PC-3 (cell line): ENCODE data around the gene DOCK1. TPM values are rescaled to one million over a fixed set of nuclear protein-coding genes. Genes with fewer than 3 reads are reported as not detected.

ENCODE experiments used
- ATAC-seq: fragments of 200-7000 bp; cut with Tn5 transposase; 2 replicates; pipeline ENCODE4 v1.9.1; 2020; ENCODE audit warnings: mild to moderate bottlenecking, moderate library complexity
- BruUV-seq: library from RNA; stranded (reverse); fragments of 400-500 nt; replicated peaks from 2 replicates; lab custom pipeline; 2021; lab: Mats Ljungman, UMichigan
- CTCF ChIA-PET: fragments of 300-600 bp; sonication (Branson Sonifier 250); formaldehyde crosslinking; loops from one replicate; lab custom pipeline; 2022; ENCODE audit warnings: antibody characterized with exemption; lab: Charles Lee
- POLR2A ChIA-PET: fragments of 300-600 bp; sonication (Branson Sonifier 250); formaldehyde crosslinking; loops from one replicate; lab custom pipeline; 2022; ENCODE audit warnings: antibody characterized with exemption; ENCODE audit not compliant: unreplicated experiment; lab: Charles Lee
- DNase-seq: peaks from one replicate; pipeline ENCODE4 v3.0.0-alpha.2; 2015
- H2AFZ ChIP-seq: fragments of 300-600 bp; sonication (generic); 2 replicates; pipeline ENCODE4 v1.6.0; 2016; ENCODE audit warnings: antibody characterized with exemption, low read length
- H3F3A ChIP-seq: fragments of 300-600 bp; sonication (generic); one replicate; pipeline ENCODE4 v1.6.0; 2017; ENCODE audit warnings: antibody characterized with exemption, low read length, control low read depth, mild to moderate bottlenecking; ENCODE audit not compliant: unreplicated experiment
- H3K27ac ChIP-seq: fragments of 300-600 bp; sonication (generic); 2 replicates; pipeline ENCODE4 v1.5.1; 2016; ENCODE audit warnings: mild to moderate bottlenecking, low read length
- H3K27me3 ChIP-seq: fragments of 300-600 bp; sonication (generic); 2 replicates; pipeline ENCODE4 v1.6.1; 2016; ENCODE audit warnings: low read length, mixed read lengths
- H3K36me3 ChIP-seq: fragments of 300-600 bp; sonication (generic); 2 replicates; pipeline ENCODE4 v1.6.1; 2016; ENCODE audit warnings: low read depth, mixed run types, low read length, mixed read lengths
- H3K4me1 ChIP-seq: fragments of 300-600 bp; sonication (generic); 2 replicates; pipeline ENCODE4 v1.5.1; 2016; ENCODE audit warnings: low read length; ENCODE audit not compliant: insufficient read depth
- H3K4me2 ChIP-seq: fragments of 300-600 bp; sonication (generic); 2 replicates; pipeline ENCODE4 v1.6.0; 2016; ENCODE audit warnings: low read length
- H3K4me3 ChIP-seq: fragments of 300-600 bp; sonication (generic); 2 replicates; pipeline ENCODE4 v1.5.1; 2016; ENCODE audit warnings: mild to moderate bottlenecking, low read length, mixed read lengths
- H3K79me2 ChIP-seq: fragments of 300-600 bp; sonication (generic); 2 replicates; pipeline ENCODE4 v1.6.1; 2017; ENCODE audit warnings: low read length, mixed read lengths
- H3K9ac ChIP-seq: fragments of 300-600 bp; sonication (generic); 2 replicates; pipeline ENCODE4 v1.6.0; 2016; ENCODE audit warnings: mild to moderate bottlenecking, low read length
- H3K9me2 ChIP-seq: fragments of 300-600 bp; sonication (generic); replicated peaks from 2 replicates; pipeline ENCODE4 v1.6.1; 2016; ENCODE audit warnings: mixed run types, low read length, mixed read lengths
- H3K9me3 ChIP-seq: fragments of 300-600 bp; sonication (generic); 2 replicates; pipeline ENCODE4 v1.6.1; 2016; ENCODE audit warnings: low read length, mixed read lengths
- H4K20me1 ChIP-seq: fragments of 300-600 bp; sonication (generic); 2 replicates; pipeline ENCODE4 v1.6.1; 2016; ENCODE audit warnings: low read length, mixed read lengths
- EZH2 ChIP-seq: fragments of 300-600 bp; sonication (generic); IDR thresholded peaks from one replicate; pipeline ENCODE4 v1.6.1; 2017; ENCODE audit warnings: antibody characterized with exemption, mild to moderate bottlenecking, low read length; ENCODE audit not compliant: unreplicated experiment
- EZH2phosphoT487 ChIP-seq: fragments of 300-600 bp; sonication (generic); IDR thresholded peaks from 2 replicates; pipeline ENCODE4 v1.6.1; 2018; ENCODE audit warnings: mild to moderate bottlenecking, antibody characterized with exemption, low read length, borderline replicate concordance
- intact Hi-C: fragments of 100-400 bp; cut with micrococcal nuclease; formaldehyde crosslinking; loops from 2 replicates; pipeline ENCODE4 v1.9.0; 2023
- total RNA-seq: library from RNA; depleted of rRNA; stranded (reverse); fragments of >200 nt; gene quantifications from 2 replicates; pipeline ENCODE4 v1.2.3, GENCODE V29; 2014
- TF ChIP-seq, protein P1 (sequence below): fragments of 300-600 bp; sonication (generic); conservative IDR thresholded peaks from 2 replicates; pipeline ENCODE4 v1.5.1; 2017; ENCODE audit warnings: antibody characterized with exemption, low read depth, mild to moderate bottlenecking, low read length

DOCK1 gene
- total RNA-seq, 1 experiment from 2014 or later = 34.3 TPM

DNA sequence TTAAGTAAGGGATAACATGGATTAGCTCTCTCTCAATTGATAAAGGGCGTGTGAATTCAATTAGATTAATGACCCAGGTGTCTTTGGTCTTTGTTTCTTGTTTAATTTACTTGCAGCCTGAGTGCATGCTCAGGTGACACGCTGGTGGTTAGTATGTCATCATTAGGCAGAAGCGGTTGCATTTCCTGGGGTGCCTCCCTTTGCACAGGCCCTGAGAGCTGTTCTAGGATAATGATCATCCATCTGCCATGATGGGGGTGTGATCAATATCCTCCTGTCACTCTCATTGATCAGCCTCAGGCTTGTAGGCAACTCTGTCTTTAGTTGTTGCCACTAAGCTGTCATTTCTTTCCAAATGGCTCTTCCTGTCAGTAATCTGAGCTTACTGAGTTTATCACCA, 544.3 kb downstream of the DOCK1 start:
- no peaks in the 10 kb centered on the region for H3K36me3 ChIP-seq
- BruUV-seq = no TSS peak
- H3K27ac ChIP-seq = no peak overlapping the region
- no peaks in the 10 kb centered on the region for H3K9me3 ChIP-seq
- no peak overlapping the region for H3K4me3 ChIP-seq
- no peaks in the 10 kb centered on the region for H3K27me3 ChIP-seq
- POLR2A ChIA-PET = interaction anchor here (0.6 kb wide), 1 partner anchor 329 kb away, joined by 3 read pairs; no protein-coding TSS in a partner anchor
- no peaks in the 10 kb centered on the region for H4K20me1 ChIP-seq
- TF ChIP-seq, protein P1, sequence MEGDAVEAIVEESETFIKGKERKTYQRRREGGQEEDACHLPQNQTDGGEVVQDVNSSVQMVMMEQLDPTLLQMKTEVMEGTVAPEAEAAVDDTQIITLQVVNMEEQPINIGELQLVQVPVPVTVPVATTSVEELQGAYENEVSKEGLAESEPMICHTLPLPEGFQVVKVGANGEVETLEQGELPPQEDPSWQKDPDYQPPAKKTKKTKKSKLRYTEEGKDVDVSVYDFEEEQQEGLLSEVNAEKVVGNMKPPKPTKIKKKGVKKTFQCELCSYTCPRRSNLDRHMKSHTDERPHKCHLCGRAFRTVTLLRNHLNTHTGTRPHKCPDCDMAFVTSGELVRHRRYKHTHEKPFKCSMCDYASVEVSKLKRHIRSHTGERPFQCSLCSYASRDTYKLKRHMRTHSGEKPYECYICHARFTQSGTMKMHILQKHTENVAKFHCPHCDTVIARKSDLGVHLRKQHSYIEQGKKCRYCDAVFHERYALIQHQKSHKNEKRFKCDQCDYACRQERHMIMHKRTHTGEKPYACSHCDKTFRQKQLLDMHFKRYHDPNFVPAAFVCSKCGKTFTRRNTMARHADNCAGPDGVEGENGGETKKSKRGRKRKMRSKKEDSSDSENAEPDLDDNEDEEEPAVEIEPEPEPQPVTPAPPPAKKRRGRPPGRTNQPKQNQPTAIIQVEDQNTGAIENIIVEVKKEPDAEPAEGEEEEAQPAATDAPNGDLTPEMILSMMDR = no peak
- TF ChIP-seq EZH2 (no peak), EZH2phosphoT487 (no peak)
- H3K4me2 ChIP-seq = no peak overlapping the region
- DNase-seq = no peak
- no peak overlapping the region for H3K9ac ChIP-seq
- no peak for ATAC-seq
- H2AFZ ChIP-seq = no peak overlapping the region
- H3K79me2 ChIP-seq = no peaks in the 10 kb centered on the region
- H3K9me2 ChIP-seq = no peaks in the 10 kb centered on the region
- H3K4me1 ChIP-seq = no peaks in the 10 kb centered on the region
- intact Hi-C loops = no loop called here
- CTCF ChIA-PET = no interaction called here
- no peaks in the 10 kb centered on the region for H3F3A ChIP-seq

DNA sequence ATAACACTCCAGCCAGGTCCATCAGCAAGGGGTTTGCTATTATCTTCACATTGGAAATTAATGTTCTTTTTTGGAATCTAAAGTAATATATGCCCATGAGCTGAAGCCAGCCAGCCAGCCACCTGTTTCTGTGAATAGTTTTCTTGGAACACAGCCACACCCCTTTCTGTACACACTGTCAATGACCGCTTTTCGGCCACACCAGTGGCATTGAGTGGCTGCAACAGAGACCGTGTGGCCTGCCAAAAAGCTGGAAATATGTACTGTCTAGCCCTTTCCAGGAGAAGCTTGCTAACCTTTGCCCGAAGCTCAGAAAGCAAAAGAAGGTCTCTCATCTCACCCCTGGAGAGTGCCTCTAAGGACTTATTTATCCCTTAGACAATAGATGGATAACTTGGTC, 545.4 kb downstream of the DOCK1 start:
- H3K36me3 ChIP-seq = no peaks in the 10 kb centered on the region
- no peaks in the 10 kb centered on the region for H3K4me1 ChIP-seq
- DNase-seq (no peak), ATAC-seq (no peak)
- BruUV-seq = no TSS peak
- H3K27me3 ChIP-seq = no peaks in the 10 kb centered on the region
- TF ChIP-seq EZH2phosphoT487 (no peak), EZH2 (no peak)
- TF ChIP-seq, protein P1 = no peak
- H3K79me2 ChIP-seq = no peaks in the 10 kb centered on the region
- H3K9me3 ChIP-seq = no peaks in the 10 kb centered on the region
- no peak overlapping the region for H3K4me3 ChIP-seq
- H3K4me2 ChIP-seq = no peak overlapping the region
- no peak overlapping the region for H3K9ac ChIP-seq
- ChIA-PET CTCF (no interaction called here), POLR2A (no interaction called here)
- no peaks in the 10 kb centered on the region for H4K20me1 ChIP-seq
- intact Hi-C loops = no loop called here
- H3F3A ChIP-seq = no peaks in the 10 kb centered on the region
- H3K9me2 ChIP-seq = no peaks in the 10 kb centered on the region
- H3K27ac ChIP-seq = no peak overlapping the region
- no peak overlapping the region for H2AFZ ChIP-seq

DNA sequence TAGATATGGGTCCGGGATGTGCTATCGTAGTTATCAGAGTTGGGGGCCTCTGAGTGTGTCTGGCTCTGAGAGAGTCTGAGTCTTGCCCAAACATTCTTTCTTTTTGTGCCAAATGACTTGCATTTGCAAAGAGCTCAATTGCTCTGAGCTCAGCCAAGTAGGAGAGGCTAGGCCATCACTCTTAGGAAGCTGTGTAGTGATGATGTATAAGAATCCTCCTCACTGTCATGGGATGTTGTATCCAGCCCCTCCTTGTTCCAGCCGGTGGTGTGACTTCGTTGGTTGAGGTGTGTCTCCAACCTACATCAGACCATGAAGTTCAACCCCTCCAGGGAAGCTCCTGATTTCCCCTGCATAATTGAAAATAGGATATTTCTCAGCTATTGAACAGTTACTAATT, 546.4 kb downstream of the DOCK1 start:
- Histone ChIP-seq H2AFZ (no peak overlapping the region), H3K9ac (no peak overlapping the region), H3K79me2 (no peaks in the 10 kb centered on the region), H3K27me3 (no peaks in the 10 kb centered on the region), H3K4me1 (no peaks in the 10 kb centered on the region), H3K27ac (no peak overlapping the region), H3F3A (no peaks in the 10 kb centered on the region), H3K9me3 (no peaks in the 10 kb centered on the region), H3K4me2 (no peak overlapping the region), H3K36me3 (no peaks in the 10 kb centered on the region), H3K4me3 (no peak overlapping the region), H4K20me1 (no peaks in the 10 kb centered on the region), H3K9me2 (no peaks in the 10 kb centered on the region)
- DNase-seq (no peak), ATAC-seq (no peak)
- no peak for TF ChIP-seq EZH2phosphoT487
- TSS peak; percentile 24 for BruUV-seq
- ChIA-PET POLR2A (no interaction called here), CTCF (no interaction called here)
- intact Hi-C loops = no loop called here
